IPS-18c (cell line): ENCODE data around the gene ARHGAP12.
"Not testable (repeated sequence)": the region's sequence is repeated elsewhere in the genome, so short reads cannot be mapped to it uniquely, and the experiment has no call there.

Source experiments
- H3K4me3 ChIP-seq: 2 replicates; pipeline ENCODE4 v1.7.0; 2013; ENCODE audit warnings: low read depth, mild to moderate bottlenecking, low read length, moderate library complexity; ENCODE audit not compliant: insufficient read depth
- H3K9me3 ChIP-seq: one replicate; pipeline ENCODE4 v1.6.1; 2013; ENCODE audit warnings: mild to moderate bottlenecking, low read length, moderate library complexity; ENCODE audit not compliant: control insufficient read depth, insufficient read depth

ARHGAP12 gene

GRCh38 chr10:31908157-31908556 is 20.5 kb downstream of the ARHGAP12 start:
- Histone ChIP-seq H3K9me3 (no peaks in the 10 kb centered on the region), H3K4me3 (no peak overlapping the region)

- Histone ChIP-seq H3K4me3 (no peak overlapping the region), H3K9me3 (no peaks in the 10 kb centered on the region)
Observed at GRCh38 chr10:31906039-31906438, 22.6 kb downstream of the ARHGAP12 start.

- Histone ChIP-seq H3K4me3 (no peak overlapping the region), H3K9me3 (no peaks in the 10 kb centered on the region)
Observed at GRCh38 chr10:31905586-31905985, 23.0 kb downstream of the ARHGAP12 start.

GRCh38 chr10:31902625-31903024 is 26.0 kb downstream of the ARHGAP12 start:
- Histone ChIP-seq H3K4me3 (no peak overlapping the region), H3K9me3 (no peaks in the 10 kb centered on the region)

GRCh38 chr10:31897506-31897905 is 31.1 kb downstream of the ARHGAP12 start:
- H3K4me3 ChIP-seq = no peak overlapping the region

GRCh38 chr10:31896968-31897384 is 31.7 kb downstream of the ARHGAP12 start:
- H3K4me3 ChIP-seq = no peak overlapping the region

More at GRCh38 chr10:31897506-31897905, 31.1 kb downstream of the ARHGAP12 start:
- H3K9me3 ChIP-seq = no peaks in the 10 kb centered on the region

GRCh38 chr10:31895722-31896121 is 32.9 kb downstream of the ARHGAP12 start:
- H3K4me3 ChIP-seq, H3K9me3 ChIP-seq: not testable (repeated sequence)

More at GRCh38 chr10:31896968-31897384, 31.7 kb downstream of the ARHGAP12 start:
- no peaks in the 10 kb centered on the region for H3K9me3 ChIP-seq

- H3K4me3 ChIP-seq = no peak overlapping the region
Observed at GRCh38 chr10:31888442-31888841, 40.2 kb downstream of the ARHGAP12 start.

GRCh38 chr10:31887850-31888249 is 40.8 kb downstream of the ARHGAP12 start:
- H3K4me3 ChIP-seq = no peak overlapping the region
- no peaks in the 10 kb centered on the region for H3K9me3 ChIP-seq

More at GRCh38 chr10:31888442-31888841, 40.2 kb downstream of the ARHGAP12 start:
- H3K9me3 ChIP-seq = no peaks in the 10 kb centered on the region

GRCh38 chr10:31886885-31887284 is 41.7 kb downstream of the ARHGAP12 start:
- no peak overlapping the region for H3K4me3 ChIP-seq
- H3K9me3 ChIP-seq = no peaks in the 10 kb centered on the region

GRCh38 chr10:31885971-31886370 is 42.7 kb downstream of the ARHGAP12 start:
- no peaks in the 10 kb centered on the region for H3K9me3 ChIP-seq
- no peak overlapping the region for H3K4me3 ChIP-seq

GRCh38 chr10:31884386-31884785 is 44.2 kb downstream of the ARHGAP12 start:
- no peaks in the 10 kb centered on the region for H3K9me3 ChIP-seq
- H3K4me3 ChIP-seq = no peak overlapping the region

- H3K4me3 ChIP-seq = no peak overlapping the region
- no peaks in the 10 kb centered on the region for H3K9me3 ChIP-seq
Observed at GRCh38 chr10:31883397-31883796, 45.2 kb downstream of the ARHGAP12 start.

GRCh38 chr10:31878486-31878885 is 50.1 kb downstream of the ARHGAP12 start:
- H3K4me3 ChIP-seq = no peak overlapping the region
- H3K9me3 ChIP-seq = no peaks in the 10 kb centered on the region

GRCh38 chr10:31876652-31877352 is 51.8 kb downstream of the ARHGAP12 start:
- H3K9me3 ChIP-seq = no peaks in the 10 kb centered on the region
- no peak overlapping the region for H3K4me3 ChIP-seq

GRCh38 chr10:31875608-31876007 is 53.0 kb downstream of the ARHGAP12 start:
- Histone ChIP-seq H3K4me3 (no peak overlapping the region), H3K9me3 (no peaks in the 10 kb centered on the region)

- H3K9me3 ChIP-seq = no peaks in the 10 kb centered on the region
- no peak overlapping the region for H3K4me3 ChIP-seq
Observed at GRCh38 chr10:31873724-31874123, 54.9 kb downstream of the ARHGAP12 start.

GRCh38 chr10:31871266-31872065 is 57.2 kb downstream of the ARHGAP12 start:
- Histone ChIP-seq H3K4me3 (no peak overlapping the region), H3K9me3 (no peaks in the 10 kb centered on the region)
